Mucosa of rectum (tissue), 2 donors: ENCODE measurements around the gene SCARB2.

ENCODE experiments used
- H3K27ac ChIP-seq, 2 donors: one replicate each; pipeline ENCODE4 v1.7.0; 2013; ENCODE audit warnings: inconsistent platforms in 2 of 2, low read depth in 2 of 2, low read length in 2 of 2
- H3K27me3 ChIP-seq, 2 donors: one replicate each; pipeline ENCODE4 v1.7.0; 2013; ENCODE audit warnings: low read length in 2 of 2; ENCODE audit not compliant: control insufficient read depth in 2 of 2, insufficient read depth in 2 of 2
- H3K36me3 ChIP-seq, 2 donors: one replicate each; pipeline ENCODE4 v1.7.0; 2013; ENCODE audit warnings: low read length in 2 of 2; ENCODE audit not compliant: control insufficient read depth in 2 of 2, insufficient read depth in 2 of 2
- H3K4me1 ChIP-seq, 2 donors: one replicate each; pipeline ENCODE4 v1.7.0; 2013; ENCODE audit warnings: low read length in 2 of 2, mild to moderate bottlenecking in 1 of 2; ENCODE audit not compliant: control insufficient read depth in 2 of 2, insufficient read depth in 2 of 2
- H3K4me3 ChIP-seq, 2 donors: one replicate each; pipeline ENCODE4 v1.7.0; 2013; ENCODE audit warnings: low read length in 2 of 2
- H3K9ac ChIP-seq, 2 donors: one replicate each; pipeline ENCODE4 v1.7.0; 2013; ENCODE audit warnings: low read length in 2 of 2, low read depth in 1 of 2, mild to moderate bottlenecking in 1 of 2
- H3K9me3 ChIP-seq, 2 donors: one replicate each; pipeline ENCODE4 v1.7.0; 2013; ENCODE audit warnings: low read length in 2 of 2; ENCODE audit not compliant: control insufficient read depth in 2 of 2
- donor health status: healthy.
- donor health status: Normal muscosa, but diverticular disease.

The SCARB2 gene

DNA sequence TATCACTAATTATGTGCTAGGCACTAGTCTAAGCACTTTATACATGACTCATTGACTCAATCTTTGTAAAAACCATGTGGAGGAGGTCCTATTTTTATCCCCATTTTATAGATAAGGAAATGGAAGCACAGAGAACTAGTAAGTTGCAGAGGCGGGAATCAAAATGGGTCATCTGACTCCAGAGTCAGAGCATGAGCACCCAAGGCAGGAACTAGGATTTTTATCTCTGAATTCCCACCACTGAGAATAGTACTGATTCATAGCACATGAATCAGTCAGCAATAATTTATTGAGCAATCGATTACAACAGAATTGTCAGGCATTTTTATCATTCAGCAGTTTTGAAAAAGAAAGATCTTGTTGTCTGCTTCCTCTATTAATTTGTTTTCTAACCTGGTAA is 19.3 kb downstream of the SCARB2 start:
- peak overlapping the region in 1 of 2 donors; percentile 1 for H3K27ac ChIP-seq
- peaks cover 32 to 38% of the 10 kb centered on the region in 2 donors for H3K4me1 ChIP-seq
- no peaks in the 10 kb centered on the region for H3K27me3 ChIP-seq
- peaks cover 32 to 33% of the 10 kb centered on the region in 2 donors for H3K36me3 ChIP-seq
- H3K9ac ChIP-seq = no peak overlapping the region
- no peak overlapping the region for H3K4me3 ChIP-seq
- H3K9me3 ChIP-seq = no peaks in the 10 kb centered on the region

DNA sequence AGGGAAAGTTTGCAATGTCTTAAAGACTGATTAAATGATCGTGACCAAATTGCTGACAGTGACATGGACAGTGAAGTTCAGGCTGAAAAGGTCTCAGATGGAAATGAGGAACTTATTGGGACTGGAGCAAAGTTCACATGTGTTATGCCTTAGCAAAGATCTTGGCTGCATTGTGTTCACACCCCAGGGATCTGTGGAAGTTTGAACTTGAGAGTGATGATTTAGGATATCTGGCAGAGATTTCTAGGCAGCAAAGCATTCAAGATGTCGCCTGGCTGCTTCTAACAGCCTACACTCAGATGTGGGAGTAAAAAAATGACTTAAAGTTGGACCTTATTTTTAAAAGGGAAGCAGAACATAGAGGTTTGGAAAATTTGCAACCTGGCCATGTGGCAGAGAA is 21.4 kb downstream of the SCARB2 start:
- Histone ChIP-seq H3K9ac (no peak overlapping the region), H3K36me3 (peaks cover 32 to 33% of the 10 kb centered on the region in 2 donors), H3K27me3 (no peaks in the 10 kb centered on the region), H3K4me1 (peaks cover 12 to 18% of the 10 kb centered on the region in 2 donors), H3K9me3 (no peaks in the 10 kb centered on the region), H3K4me3 (no peak overlapping the region), H3K27ac (no peak overlapping the region)

DNA sequence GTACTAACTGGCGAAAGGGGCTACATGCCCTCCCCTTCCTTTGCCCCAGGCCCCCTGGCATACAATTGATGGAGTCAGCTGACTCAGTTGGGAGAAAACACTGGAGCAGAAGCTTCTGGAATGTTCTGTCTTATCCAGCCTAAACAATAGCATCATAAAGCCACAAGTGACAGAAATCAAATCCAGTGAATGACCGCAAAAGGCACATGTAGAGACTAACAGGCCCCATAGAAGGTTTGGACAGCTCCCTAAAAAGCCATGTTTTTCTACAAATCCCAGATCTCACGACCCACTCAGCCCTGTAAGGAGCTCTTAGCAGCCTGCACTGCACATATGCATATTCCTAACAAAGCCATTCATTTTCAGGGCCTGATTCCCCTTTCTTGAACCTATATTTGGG is 25.1 kb downstream of the SCARB2 start:
- Histone ChIP-seq H3K27ac (peak overlapping the region in 1 of 2 donors; percentile 61), H3K36me3 (peaks cover 23 to 34% of the 10 kb centered on the region in 2 donors), H3K27me3 (no peaks in the 10 kb centered on the region), H3K9me3 (no peaks in the 10 kb centered on the region), H3K4me3 (no peak overlapping the region), H3K4me1 (no peaks in the 10 kb centered on the region), H3K9ac (no peak overlapping the region)

DNA sequence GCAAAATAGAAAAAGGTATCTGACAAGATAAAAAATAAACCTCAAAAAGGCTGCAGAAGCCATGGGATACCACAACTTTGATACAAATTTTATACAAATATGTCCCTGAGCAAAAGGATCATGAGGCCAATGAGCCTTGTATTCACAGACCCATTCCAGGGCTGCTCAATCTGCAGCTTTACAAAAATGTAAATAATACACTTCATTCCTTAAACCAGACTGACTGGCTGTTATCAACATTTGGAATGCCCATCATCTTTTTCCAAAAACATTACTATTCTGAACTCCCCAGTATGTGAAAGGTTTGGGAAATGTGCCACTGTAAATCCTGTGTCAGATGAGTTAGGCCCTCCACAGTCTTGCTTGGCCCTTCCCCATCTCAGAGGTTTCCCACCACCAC is 25.5 kb downstream of the SCARB2 start:
- Histone ChIP-seq H3K27ac (peak overlapping the region in 1 of 2 donors; percentile 61), H3K4me1 (no peaks in the 10 kb centered on the region), H3K27me3 (no peaks in the 10 kb centered on the region), H3K9ac (no peak overlapping the region), H3K36me3 (peaks cover 20 to 30% of the 10 kb centered on the region in 2 donors), H3K4me3 (no peak overlapping the region), H3K9me3 (no peaks in the 10 kb centered on the region)

DNA sequence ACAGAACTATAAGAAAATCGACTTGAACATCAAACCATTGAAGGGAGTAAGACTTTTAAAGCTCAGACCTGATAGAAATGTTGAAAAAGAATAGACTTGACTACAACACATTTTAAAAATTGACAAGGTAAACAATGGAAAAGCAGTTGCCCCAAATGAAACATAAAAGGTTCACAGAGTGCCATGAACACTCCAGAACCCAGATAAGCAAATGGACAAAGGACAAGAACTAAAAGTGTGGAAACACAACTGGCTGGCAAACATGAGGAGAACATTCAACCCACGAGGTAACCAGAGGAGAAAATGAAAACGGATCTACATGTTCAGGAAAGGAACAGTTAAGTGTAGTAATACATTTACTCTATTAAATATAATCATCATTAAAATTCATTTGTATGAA is 26.5 kb downstream of the SCARB2 start:
- Histone ChIP-seq H3K36me3 (peaks cover 15 to 20% of the 10 kb centered on the region in 2 donors), H3K9me3 (no peaks in the 10 kb centered on the region), H3K27me3 (no peaks in the 10 kb centered on the region), H3K9ac (no peak overlapping the region), H3K4me1 (no peaks in the 10 kb centered on the region), H3K27ac (no peak overlapping the region), H3K4me3 (no peak overlapping the region)

DNA sequence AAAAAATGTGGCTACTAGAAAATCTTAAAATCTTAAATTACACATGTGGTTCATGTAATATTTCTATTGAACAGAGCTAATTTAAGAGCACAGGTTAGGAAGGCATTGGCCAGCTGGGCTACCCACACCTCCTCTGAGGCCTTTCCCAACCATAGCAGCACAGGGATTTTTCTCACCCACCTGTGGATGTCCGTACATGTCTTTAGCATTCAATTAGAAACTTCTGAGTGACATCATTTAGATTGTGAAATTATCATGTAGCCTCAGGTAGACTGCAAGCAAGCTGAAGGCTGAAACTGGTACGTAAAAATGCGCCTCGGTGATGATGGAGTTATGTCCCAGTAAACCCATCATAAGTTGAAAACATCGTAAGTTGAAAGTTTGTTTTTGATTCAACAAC is 31.2 kb downstream of the SCARB2 start:
- Histone ChIP-seq H3K9ac (no peak overlapping the region), H3K9me3 (no peaks in the 10 kb centered on the region), H3K4me1 (no peaks in the 10 kb centered on the region), H3K27ac (no peak overlapping the region), H3K27me3 (no peaks in the 10 kb centered on the region), H3K36me3 (peaks cover 11 to 21% of the 10 kb centered on the region in 2 donors), H3K4me3 (no peak overlapping the region)

DNA sequence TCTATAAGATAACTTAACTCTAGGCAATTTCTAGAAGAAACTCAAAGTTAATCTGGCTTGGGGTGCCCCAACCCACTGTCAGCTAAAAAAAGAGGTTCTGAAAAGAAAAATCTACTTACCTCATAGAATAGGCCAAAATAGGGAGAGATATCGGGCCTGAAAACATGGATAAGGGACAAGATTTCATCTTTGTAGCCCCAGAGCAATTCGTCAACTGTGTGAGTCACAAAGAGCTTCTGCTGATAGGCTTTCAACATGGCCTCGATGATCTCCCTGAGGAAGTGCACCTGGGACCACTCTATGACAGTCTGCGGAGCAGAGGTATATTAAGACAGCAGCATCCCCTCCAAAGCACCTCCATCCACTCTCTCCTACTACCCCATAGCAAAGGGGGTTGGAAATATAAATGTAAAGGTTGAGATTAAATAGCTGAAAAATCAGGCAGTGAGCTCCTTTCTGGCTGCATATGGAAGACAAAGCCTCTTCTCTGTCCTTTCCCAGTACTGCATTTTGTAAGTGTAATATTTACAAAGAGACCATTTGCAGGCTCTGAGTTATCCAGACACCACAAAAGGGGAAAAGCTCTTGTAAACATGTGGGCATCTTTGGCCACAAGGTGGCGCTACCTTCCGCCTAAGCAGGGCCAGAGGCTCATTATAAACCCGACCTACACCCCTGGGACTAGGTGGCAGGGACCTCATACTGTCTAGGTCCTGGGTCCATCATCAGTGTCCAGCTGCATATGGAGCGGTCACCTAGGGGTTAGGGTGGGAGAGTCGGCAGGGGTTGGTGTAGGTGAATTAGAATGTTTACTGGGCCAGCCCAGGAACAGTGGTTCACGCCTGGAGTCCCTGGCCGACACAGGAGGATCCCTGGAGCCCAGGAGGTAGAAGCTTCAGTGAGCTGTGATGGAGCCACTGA is 34.0 kb downstream of the SCARB2 start:
- peaks cover 18 to 22% of the 10 kb centered on the region in 2 donors for H3K36me3 ChIP-seq
- no peaks in the 10 kb centered on the region for H3K9me3 ChIP-seq
- H3K27ac ChIP-seq = no peak overlapping the region
- no peaks in the 10 kb centered on the region for H3K27me3 ChIP-seq
- no peak overlapping the region for H3K9ac ChIP-seq
- no peak overlapping the region for H3K4me3 ChIP-seq
- no peaks in the 10 kb centered on the region for H3K4me1 ChIP-seq

DNA sequence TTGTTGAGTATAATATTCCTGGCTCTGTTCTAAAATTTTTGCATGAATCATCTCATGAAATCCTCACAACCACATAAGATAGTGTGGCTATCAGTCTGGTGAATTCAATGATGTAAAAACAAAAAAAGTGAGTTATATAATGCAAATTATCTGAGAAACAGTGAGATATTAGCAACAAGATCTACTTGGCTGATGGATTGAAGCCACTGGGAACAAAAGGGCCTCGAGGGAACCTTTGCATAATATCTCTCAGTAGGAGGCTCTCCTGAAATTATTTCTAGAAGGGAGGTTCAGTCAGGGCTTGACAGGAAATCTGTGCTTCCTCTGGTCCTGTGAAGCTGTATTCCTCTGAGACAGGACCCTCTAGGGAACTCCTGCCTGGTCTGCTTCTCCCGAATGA is 35.3 kb downstream of the SCARB2 start:
- Histone ChIP-seq H3K9me3 (no peaks in the 10 kb centered on the region), H3K36me3 (peaks cover 26 to 28% of the 10 kb centered on the region in 2 donors), H3K4me1 (no peaks in the 10 kb centered on the region), H3K27me3 (no peaks in the 10 kb centered on the region), H3K9ac (no peak overlapping the region), H3K27ac (no peak overlapping the region), H3K4me3 (no peak overlapping the region)

DNA sequence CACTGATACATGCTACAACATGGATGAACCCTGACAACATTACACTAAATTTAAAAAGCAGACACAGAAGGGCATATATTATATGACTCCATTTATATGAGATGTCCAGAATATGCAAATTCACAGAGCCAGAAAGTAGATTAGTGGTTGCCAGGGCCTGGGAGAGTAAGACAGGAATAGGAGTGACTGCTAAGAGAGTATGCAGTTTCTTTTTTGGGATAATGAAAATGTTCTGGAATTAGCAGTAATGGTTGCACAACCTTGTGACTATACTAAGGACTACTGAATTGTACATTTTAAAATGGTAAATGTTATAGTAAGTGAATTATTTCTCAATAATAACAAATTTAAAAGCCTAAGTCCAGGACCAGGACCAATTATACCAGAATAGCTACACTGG is 35.9 kb downstream of the SCARB2 start:
- H3K4me3 ChIP-seq = no peak overlapping the region
- peaks cover 31 to 34% of the 10 kb centered on the region in 2 donors for H3K36me3 ChIP-seq
- H3K9ac ChIP-seq = no peak overlapping the region
- H3K9me3 ChIP-seq = no peaks in the 10 kb centered on the region
- H3K4me1 ChIP-seq = no peaks in the 10 kb centered on the region
- H3K27ac ChIP-seq = no peak overlapping the region
- no peaks in the 10 kb centered on the region for H3K27me3 ChIP-seq

DNA sequence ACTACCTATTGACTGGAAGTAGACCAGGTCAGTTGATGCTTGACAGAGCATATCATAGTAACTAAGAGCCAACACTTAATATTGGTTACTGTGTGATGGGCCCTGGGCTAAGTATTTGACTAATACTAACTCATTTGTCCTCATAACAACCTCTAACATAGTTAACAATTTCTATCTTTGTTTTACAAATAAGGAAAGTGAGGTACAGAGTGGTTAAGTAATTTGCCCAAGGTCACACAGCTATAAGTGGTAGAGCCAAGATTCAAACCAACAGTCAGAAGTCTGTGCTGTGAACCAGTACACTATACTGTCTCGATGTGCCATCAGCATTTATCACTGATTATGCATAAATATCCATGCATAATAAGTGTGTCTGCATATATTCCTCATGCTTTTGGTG is 38.3 kb downstream of the SCARB2 start:
- H3K27ac ChIP-seq = no peak overlapping the region
- H3K4me3 ChIP-seq = no peak overlapping the region
- no peaks in the 10 kb centered on the region for H3K27me3 ChIP-seq
- no peak overlapping the region for H3K9ac ChIP-seq
- H3K4me1 ChIP-seq = no peaks in the 10 kb centered on the region
- H3K36me3 ChIP-seq = peaks cover 32 to 41% of the 10 kb centered on the region in 2 donors
- no peaks in the 10 kb centered on the region for H3K9me3 ChIP-seq
